Ascending aorta (tissue), 2 donors: ENCODE results near the gene P2RX1. TPM values are rescaled to one million over a fixed set of nuclear protein-coding genes. Genes with fewer than 3 reads are reported as not detected.

Experiments
- DNase-seq, 2 donors: peaks; one replicate each; pipeline ENCODE4 v3.0.0-alpha.2; 2019; ENCODE audit warnings: low spot score in 2 of 2
- H3K27ac ChIP-seq, 2 donors: fragments of 200-600 bp; sonication (generic); one replicate each; pipeline ENCODE4 v1.5.1; 2016 to 2017; ENCODE audit warnings: mild to moderate bottlenecking in 1 of 2
- H3K27me3 ChIP-seq: fragments of 200-600 bp; sonication (generic); one replicate; pipeline ENCODE4 v1.5.1; 2017
- H3K36me3 ChIP-seq, 2 donors: fragments of 200-600 bp; sonication (generic); one replicate each; pipeline ENCODE4 v1.5.1; 2016
- H3K4me1 ChIP-seq, 2 donors: fragments of 200-600 bp; sonication (generic); one replicate each; pipeline ENCODE4 v1.5.1; 2016 to 2017; ENCODE audit warnings: mild to moderate bottlenecking in 1 of 2
- H3K4me3 ChIP-seq, 2 donors: fragments of 200-600 bp; sonication (generic); one replicate each; pipeline ENCODE4 v1.5.1; 2016 to 2017; ENCODE audit warnings: mild to moderate bottlenecking in 1 of 2
- H3K9me3 ChIP-seq, 2 donors: fragments of 200-600 bp; sonication (generic); one replicate each; pipeline ENCODE4 v1.5.1; 2016
- CTCF ChIP-seq, 3 experiments: fragments of 200-600 bp in 2 of 3; fragments of 450-650 bp in 1 of 3; sonication (generic) in 2 of 3; IDR thresholded peaks; one replicate each; pipeline ENCODE4 v1.5.1; 2016 to 2019; ENCODE audit warnings: antibody characterized with exemption in 3 of 3, mild to moderate bottlenecking in 1 of 3, moderate library complexity in 1 of 3
- intact Hi-C: fragments of 100-400 bp; cut with DNase I; formaldehyde crosslinking; loops from one replicate; pipeline ENCODE4 v1.15.1; 2023
- total RNA-seq: library from RNA; depleted of rRNA; stranded (reverse); fragments of >200 nt; gene quantifications from one replicate; pipeline ENCODE4 v1.1.0, GENCODE V29; 2016

The P2RX1 gene
- total RNA-seq, 1 donor from 2014 or later, result not detected

GRCh38 chr17:3959295-3959899 is 43.1 kb upstream of the P2RX1 start:
- Histone ChIP-seq H3K4me1 (peaks cover 6 to 25% of the 10 kb centered on the region in 2 donors), H3K4me3 (no peak overlapping the region)

GRCh38 chr17:3957735-3958599 is 41.7 kb upstream of the P2RX1 start:
- no peak for DNase-seq
- no peak for TF ChIP-seq CTCF (IDR thresholded peaks at IDR 0.05)
- intact Hi-C loops, result no loop called here
- Histone ChIP-seq H3K36me3 (no peaks in the 10 kb centered on the region), H3K9me3 (no peaks in the 10 kb centered on the region), H3K27me3 (no peaks in the 10 kb centered on the region), H3K4me1 (peaks cover 0 to 18% of the 10 kb centered on the region in 2 donors), H3K27ac (no peak overlapping the region), H3K4me3 (no peak overlapping the region)

More at GRCh38 chr17:3959295-3959899, 43.1 kb upstream of the P2RX1 start:
- Histone ChIP-seq H3K27me3 (no peaks in the 10 kb centered on the region), H3K36me3 (no peaks in the 10 kb centered on the region), H3K9me3 (no peaks in the 10 kb centered on the region), H3K27ac (peak overlapping the region in 1 of 2 donors; percentile 16)
- intact Hi-C loops, result no loop called here
- TF ChIP-seq CTCF (IDR thresholded peaks at IDR 0.05), result no peak
- DNase-seq, result no peak

- Histone ChIP-seq H3K9me3 (no peaks in the 10 kb centered on the region), H3K27me3 (no peaks in the 10 kb centered on the region), H3K27ac (no peak overlapping the region), H3K4me3 (no peak overlapping the region), H3K36me3 (no peaks in the 10 kb centered on the region), H3K4me1 (peaks cover 0 to 12% of the 10 kb centered on the region in 2 donors)
- no peak for TF ChIP-seq CTCF (IDR thresholded peaks at IDR 0.05)
- DNase-seq, result no peak
- intact Hi-C loops, result no loop called here
Observed at GRCh38 chr17:3956983-3957382, 40.7 kb upstream of the P2RX1 start.

GRCh38 chr17:3956327-3956957 is 40.2 kb upstream of the P2RX1 start:
- intact Hi-C loops, result no loop called here
- Histone ChIP-seq H3K9me3 (no peaks in the 10 kb centered on the region), H3K27ac (no peak overlapping the region), H3K27me3 (no peaks in the 10 kb centered on the region), H3K36me3 (no peaks in the 10 kb centered on the region), H3K4me1 (peaks cover 0 to 12% of the 10 kb centered on the region in 2 donors), H3K4me3 (no peak overlapping the region)
- TF ChIP-seq CTCF (IDR thresholded peaks at IDR 0.05), result no peak
- no peak for DNase-seq

- TF ChIP-seq CTCF (IDR thresholded peaks at IDR 0.05), result no peak
- Histone ChIP-seq H3K27me3 (no peaks in the 10 kb centered on the region), H3K36me3 (peaks cover 1 to 6% of the 10 kb centered on the region in 2 donors), H3K4me3 (no peak overlapping the region), H3K4me1 (peaks cover 0 to 10% of the 10 kb centered on the region in 2 donors), H3K27ac (peak overlapping the region in 1 of 2 donors; percentile 5), H3K9me3 (no peaks in the 10 kb centered on the region)
- no peak for DNase-seq
- intact Hi-C loops, result no loop called here
Observed at GRCh38 chr17:3955673-3955988, 39.4 kb upstream of the P2RX1 start.
